ENCODE results near the gene PTPRT.

PTPRT gene

DNA sequence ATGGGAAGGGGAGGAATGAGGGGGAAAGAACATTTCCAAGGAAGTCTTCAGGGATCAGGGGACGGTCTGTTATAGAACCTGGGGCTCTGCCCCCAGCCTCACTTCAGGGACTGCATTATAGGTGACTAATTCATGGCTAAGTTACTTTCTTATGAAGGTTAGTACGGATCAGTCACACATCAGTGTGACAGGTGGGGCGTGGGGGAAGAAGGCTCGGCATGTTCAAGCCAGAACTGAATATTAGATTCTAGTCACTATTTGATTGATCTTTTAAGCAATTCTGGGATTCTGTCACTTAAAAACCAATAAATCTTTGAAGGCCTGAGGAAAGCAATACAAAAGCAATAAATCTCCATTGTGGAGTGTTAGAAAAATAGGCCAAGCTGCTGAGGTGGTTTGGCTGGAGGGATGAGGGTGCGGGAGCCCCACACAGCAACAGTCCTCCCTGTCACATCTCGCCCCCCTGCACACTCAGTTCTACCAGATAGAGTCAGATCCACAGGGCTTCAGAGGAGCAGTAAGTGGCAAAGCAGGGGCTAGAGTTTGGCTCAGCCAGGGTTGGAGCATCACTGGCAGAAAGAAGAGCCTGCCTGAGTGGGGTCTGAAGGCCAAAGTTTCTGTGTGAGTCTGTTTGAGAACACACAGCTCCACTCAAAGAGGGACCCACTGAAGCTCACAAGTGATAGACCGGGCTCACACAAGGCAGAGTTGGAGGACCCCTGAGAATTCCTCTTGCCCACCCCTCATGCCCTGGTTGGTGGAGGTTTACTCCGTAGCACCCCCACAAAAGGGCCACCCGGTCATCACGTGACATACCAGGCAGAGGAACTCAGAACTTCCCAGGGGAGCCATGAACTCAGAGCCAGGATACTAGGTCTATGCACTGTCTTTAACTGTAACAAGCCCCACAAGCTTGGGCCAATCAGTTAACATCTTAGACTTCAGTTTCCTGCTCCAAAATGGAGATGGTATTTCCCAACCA lies 843.2 kb downstream of the PTPRT start:
- H3K9ac ChIP-seq (ENCODE audit: low read length) = no peak overlapping the region
- H3K9me3 ChIP-seq (ENCODE audit: insufficient read depth, low read length) = no peaks in the 10 kb centered on the region
- no peak overlapping the region for H2AFZ ChIP-seq (ENCODE audit: low read depth, low read length, severe bottlenecking)
- H3K4me3 ChIP-seq (ENCODE audit: insufficient read depth, low read length, poor library complexity, severe bottlenecking) = no peak overlapping the region
- no peaks in the 10 kb centered on the region for H3K79me2 ChIP-seq (ENCODE audit: insufficient read depth, low read length)
- TF ChIP-seq, protein P1, sequence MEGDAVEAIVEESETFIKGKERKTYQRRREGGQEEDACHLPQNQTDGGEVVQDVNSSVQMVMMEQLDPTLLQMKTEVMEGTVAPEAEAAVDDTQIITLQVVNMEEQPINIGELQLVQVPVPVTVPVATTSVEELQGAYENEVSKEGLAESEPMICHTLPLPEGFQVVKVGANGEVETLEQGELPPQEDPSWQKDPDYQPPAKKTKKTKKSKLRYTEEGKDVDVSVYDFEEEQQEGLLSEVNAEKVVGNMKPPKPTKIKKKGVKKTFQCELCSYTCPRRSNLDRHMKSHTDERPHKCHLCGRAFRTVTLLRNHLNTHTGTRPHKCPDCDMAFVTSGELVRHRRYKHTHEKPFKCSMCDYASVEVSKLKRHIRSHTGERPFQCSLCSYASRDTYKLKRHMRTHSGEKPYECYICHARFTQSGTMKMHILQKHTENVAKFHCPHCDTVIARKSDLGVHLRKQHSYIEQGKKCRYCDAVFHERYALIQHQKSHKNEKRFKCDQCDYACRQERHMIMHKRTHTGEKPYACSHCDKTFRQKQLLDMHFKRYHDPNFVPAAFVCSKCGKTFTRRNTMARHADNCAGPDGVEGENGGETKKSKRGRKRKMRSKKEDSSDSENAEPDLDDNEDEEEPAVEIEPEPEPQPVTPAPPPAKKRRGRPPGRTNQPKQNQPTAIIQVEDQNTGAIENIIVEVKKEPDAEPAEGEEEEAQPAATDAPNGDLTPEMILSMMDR (IDR thresholded peaks at IDR 0.05; ENCODE audit: insufficient read depth, low read length, poor library complexity, severe bottlenecking) = no peak
- TF ChIP-seq EZH2phosphoT487 (conservative IDR thresholded peaks at IDR 0.05; ENCODE audit: low read length) = no peak
- no peaks in the 10 kb centered on the region for H3K27me3 ChIP-seq (ENCODE audit: low read length)
- H3F3A ChIP-seq (ENCODE audit: insufficient read depth) = no peaks in the 10 kb centered on the region
- no peak overlapping the region for H3K27ac ChIP-seq (ENCODE audit: low read depth, low read length)
- no peaks in the 10 kb centered on the region for H4K20me1 ChIP-seq (ENCODE audit: low read depth, low read length)
- H3K4me2 ChIP-seq (ENCODE audit: low read depth, low read length, poor library complexity, severe bottlenecking) = no peak overlapping the region
- H3K9me2 ChIP-seq (replicated peaks; ENCODE audit: insufficient read depth, low read length) = no peaks in the 10 kb centered on the region
- no peaks in the 10 kb centered on the region for H3K36me3 ChIP-seq (ENCODE audit: low read length)

DNA sequence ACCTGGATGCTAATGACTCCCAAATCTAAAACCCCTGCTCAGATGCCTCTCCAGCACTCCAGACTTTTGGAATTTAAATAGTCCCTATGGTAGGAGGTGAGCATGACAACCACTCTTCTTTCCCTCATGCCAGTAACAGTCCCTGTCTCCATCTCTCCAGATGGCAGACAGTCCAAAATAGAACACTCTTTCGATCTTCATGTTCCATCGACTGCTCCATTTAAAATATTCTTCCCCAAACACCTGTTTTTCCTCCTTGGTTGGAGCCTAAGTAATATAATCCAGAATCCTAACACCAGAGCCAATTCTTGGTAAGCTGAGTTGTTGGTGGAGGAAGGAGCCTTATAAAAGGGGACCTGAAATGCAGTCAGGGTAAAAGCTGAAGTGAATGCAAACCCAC lies 848.1 kb downstream of the PTPRT start:
- H4K20me1 ChIP-seq (ENCODE audit: low read depth, low read length) = no peaks in the 10 kb centered on the region
- no peaks in the 10 kb centered on the region; the same call in 1 of the 2 replicates for H3K9me2 ChIP-seq (replicated peaks; ENCODE audit: insufficient read depth, low read length)
- no peak for TF ChIP-seq EZH2phosphoT487 (conservative IDR thresholded peaks at IDR 0.05; ENCODE audit: low read length)
- TF ChIP-seq, protein P1 (IDR thresholded peaks at IDR 0.05; ENCODE audit: insufficient read depth, low read length, poor library complexity, severe bottlenecking) = no peak
- H3K9me3 ChIP-seq (ENCODE audit: insufficient read depth, low read length) = no peaks in the 10 kb centered on the region
- H3K36me3 ChIP-seq (ENCODE audit: low read length) = no peaks in the 10 kb centered on the region
- no peaks in the 10 kb centered on the region for H3K79me2 ChIP-seq (ENCODE audit: insufficient read depth, low read length)
- H3K27ac ChIP-seq (ENCODE audit: low read depth, low read length) = no peak overlapping the region
- H2AFZ ChIP-seq (ENCODE audit: low read depth, low read length, severe bottlenecking) = no peak overlapping the region
- no peak overlapping the region for H3K4me3 ChIP-seq (ENCODE audit: insufficient read depth, low read length, poor library complexity, severe bottlenecking)
- no peaks in the 10 kb centered on the region for H3K27me3 ChIP-seq (ENCODE audit: low read length)
- H3F3A ChIP-seq (ENCODE audit: insufficient read depth) = no peaks in the 10 kb centered on the region
- no peak overlapping the region for H3K4me2 ChIP-seq (ENCODE audit: low read depth, low read length, poor library complexity, severe bottlenecking)
- H3K9ac ChIP-seq (ENCODE audit: low read length) = no peak overlapping the region

DNA sequence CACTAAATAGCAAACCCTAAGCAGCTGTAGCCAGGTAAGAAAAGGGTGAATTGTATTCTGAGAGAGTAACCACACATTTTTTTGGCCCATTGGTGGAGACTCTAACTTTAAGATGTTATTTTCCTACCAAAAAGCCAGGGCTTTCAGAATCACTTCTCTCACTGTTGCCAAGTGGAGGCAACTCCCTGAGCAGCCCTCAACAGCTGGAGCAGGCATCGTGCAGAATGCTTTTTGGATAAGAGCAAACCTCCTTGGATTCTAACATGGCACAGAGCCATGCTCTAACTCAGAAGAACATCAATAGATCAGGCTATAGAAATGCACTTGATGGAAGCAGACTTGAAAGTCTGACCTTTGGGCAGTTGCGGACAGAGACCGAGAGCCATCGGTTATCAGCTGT lies 849.3 kb downstream of the PTPRT start:
- H3F3A ChIP-seq (ENCODE audit: insufficient read depth) = no peaks in the 10 kb centered on the region
- H3K9me2 ChIP-seq (replicated peaks; ENCODE audit: insufficient read depth, low read length) = no peaks in the 10 kb centered on the region; the same call in 1 of the 2 replicates
- no peaks in the 10 kb centered on the region for H3K79me2 ChIP-seq (ENCODE audit: insufficient read depth, low read length)
- no peaks in the 10 kb centered on the region for H4K20me1 ChIP-seq (ENCODE audit: low read depth, low read length)
- H3K4me3 ChIP-seq (ENCODE audit: insufficient read depth, low read length, poor library complexity, severe bottlenecking) = no peak overlapping the region
- H3K27me3 ChIP-seq (ENCODE audit: low read length) = no peaks in the 10 kb centered on the region
- H3K27ac ChIP-seq (ENCODE audit: low read depth, low read length) = no peak overlapping the region
- no peak overlapping the region for H3K9ac ChIP-seq (ENCODE audit: low read length)
- H3K4me2 ChIP-seq (ENCODE audit: low read depth, low read length, poor library complexity, severe bottlenecking) = no peak overlapping the region
- H3K9me3 ChIP-seq (ENCODE audit: insufficient read depth, low read length) = no peaks in the 10 kb centered on the region
- TF ChIP-seq EZH2phosphoT487 (conservative IDR thresholded peaks at IDR 0.05; ENCODE audit: low read length) = no peak
- TF ChIP-seq, protein P1 (IDR thresholded peaks at IDR 0.05; ENCODE audit: insufficient read depth, low read length, poor library complexity, severe bottlenecking) = no peak
- no peaks in the 10 kb centered on the region for H3K36me3 ChIP-seq (ENCODE audit: low read length)
- H2AFZ ChIP-seq (ENCODE audit: low read depth, low read length, severe bottlenecking) = no peak overlapping the region

All from SU-DHL-6 (cell line).